GM10847 (cell line): ENCODE measurements around the gene MEPCE.

Source experiments
- POLR2A ChIP-seq: IDR thresholded peaks from 2 replicates; pipeline ENCODE4 v1.6.1; 2011; ENCODE audit not compliant: insufficient read length; ENCODE audit errors: extremely low read depth

MEPCE gene

DNA sequence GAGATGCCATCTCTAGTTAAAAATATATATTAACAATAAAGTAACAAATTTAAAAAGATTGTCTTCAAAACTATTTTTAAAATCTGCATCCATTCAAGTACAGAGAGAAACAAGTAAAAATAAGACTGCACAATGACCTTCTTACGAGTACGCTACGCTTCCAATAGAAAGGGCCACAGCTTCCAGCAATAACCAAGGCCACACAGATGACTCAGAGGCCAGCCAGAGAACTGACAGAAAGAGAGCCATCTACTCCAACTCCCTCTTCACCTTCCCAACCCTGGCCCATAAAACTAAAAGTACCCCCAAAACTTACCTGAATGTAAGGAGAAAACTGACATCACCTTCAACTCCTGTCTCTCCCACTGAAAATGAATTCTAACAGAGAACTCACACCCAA is 29.6 kb upstream of the MEPCE start:
- TF ChIP-seq POLR2A: no peak

- no peak for TF ChIP-seq POLR2A
Measured at GRCh38 chr7:100400656-100401055, 29.0 kb upstream of the MEPCE start.

- TF ChIP-seq POLR2A: no peak
Measured at GRCh38 chr7:100401811-100402210, 27.8 kb upstream of the MEPCE start.

- no peak for TF ChIP-seq POLR2A
Measured at GRCh38 chr7:100402241-100402640, 27.4 kb upstream of the MEPCE start.

DNA sequence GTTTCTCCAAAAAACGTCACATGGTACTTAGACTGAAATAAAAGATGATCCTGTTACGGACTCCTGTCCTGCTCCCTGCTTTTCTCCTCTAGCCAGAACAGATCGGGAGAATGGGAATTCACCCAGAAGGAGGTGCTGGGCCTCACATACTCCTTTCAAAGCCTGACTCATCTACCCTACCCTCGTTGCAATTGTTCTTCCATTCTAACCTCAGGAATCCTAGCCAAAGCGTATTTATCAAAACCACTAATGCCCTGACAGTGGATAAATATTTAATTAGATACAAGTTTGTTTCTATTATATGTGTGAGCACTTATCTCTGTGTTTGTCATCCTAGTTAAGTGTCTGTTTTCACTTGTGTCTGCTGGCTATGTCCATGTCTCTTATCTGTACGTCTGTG is 22.9 kb upstream of the MEPCE start:
- no peak for TF ChIP-seq POLR2A

GRCh38 chr7:100407285-100408180 is 22.1 kb upstream of the MEPCE start:
- no peak for TF ChIP-seq POLR2A

- no peak for TF ChIP-seq POLR2A
Measured at GRCh38 chr7:100411101-100411500, 18.5 kb upstream of the MEPCE start.

- TF ChIP-seq POLR2A: no peak
Measured at GRCh38 chr7:100413346-100413745, 16.3 kb upstream of the MEPCE start.

DNA sequence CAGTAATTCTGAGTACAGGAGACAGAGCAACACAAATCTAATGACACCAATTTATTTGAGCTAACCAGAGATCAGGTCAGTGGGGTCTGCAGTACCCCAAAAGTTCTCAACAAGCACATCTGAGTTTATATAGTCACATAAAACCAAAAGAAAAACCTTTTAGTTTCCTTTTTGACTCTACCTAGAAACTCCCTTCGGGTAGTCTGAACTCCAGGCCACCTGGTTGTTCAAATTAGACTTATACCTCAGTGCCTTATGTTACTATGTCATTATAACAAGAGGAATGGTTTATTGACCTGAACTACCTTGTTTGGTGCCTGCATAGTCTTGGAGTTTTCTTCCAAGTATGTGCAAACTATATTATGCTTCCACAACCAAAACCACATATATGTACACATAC is 15.7 kb upstream of the MEPCE start:
- TF ChIP-seq POLR2A: no peak

- TF ChIP-seq POLR2A: no peak
Measured at GRCh38 chr7:100415448-100415847, 14.2 kb upstream of the MEPCE start.

DNA sequence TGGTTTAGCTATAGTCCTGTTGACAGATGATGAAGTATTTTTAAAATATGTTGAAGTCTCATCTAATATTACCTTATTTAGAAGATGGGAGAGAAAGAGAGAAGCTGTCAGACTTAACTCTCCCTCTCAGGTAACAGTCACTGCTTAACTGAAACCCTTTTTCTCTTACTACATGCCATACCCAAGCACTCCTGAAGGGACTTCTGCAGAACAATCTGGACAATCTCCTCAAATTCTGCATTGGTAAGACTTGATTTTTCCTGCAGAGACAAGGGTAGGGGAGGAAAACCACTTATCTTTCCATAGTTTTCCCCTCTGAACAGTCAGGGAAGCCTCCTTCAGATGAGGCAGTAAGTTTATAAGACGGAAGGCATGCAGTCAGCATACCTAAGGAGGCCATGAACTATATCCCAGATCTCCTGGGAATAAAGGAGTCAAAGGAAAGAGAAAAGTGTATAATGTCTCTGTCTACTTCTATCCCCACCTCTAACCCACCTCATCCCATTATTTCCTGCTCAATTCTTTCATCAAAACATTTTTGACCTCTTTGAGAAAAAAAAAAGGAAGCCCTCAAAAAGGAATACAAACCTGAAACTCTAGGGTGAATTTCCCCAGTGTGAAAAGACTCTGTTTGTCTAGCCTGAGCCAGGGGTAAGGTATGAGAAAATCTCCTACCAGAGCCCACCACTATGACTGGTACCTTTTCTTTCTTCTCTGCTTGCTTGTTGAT is 10.5 kb upstream of the MEPCE start:
- TF ChIP-seq POLR2A: no peak

- TF ChIP-seq POLR2A: no peak
Measured at GRCh38 chr7:100419660-100420226, 9.9 kb upstream of the MEPCE start.

GRCh38 chr7:100423315-100423714 is 6.3 kb upstream of the MEPCE start:
- TF ChIP-seq POLR2A: no peak

DNA sequence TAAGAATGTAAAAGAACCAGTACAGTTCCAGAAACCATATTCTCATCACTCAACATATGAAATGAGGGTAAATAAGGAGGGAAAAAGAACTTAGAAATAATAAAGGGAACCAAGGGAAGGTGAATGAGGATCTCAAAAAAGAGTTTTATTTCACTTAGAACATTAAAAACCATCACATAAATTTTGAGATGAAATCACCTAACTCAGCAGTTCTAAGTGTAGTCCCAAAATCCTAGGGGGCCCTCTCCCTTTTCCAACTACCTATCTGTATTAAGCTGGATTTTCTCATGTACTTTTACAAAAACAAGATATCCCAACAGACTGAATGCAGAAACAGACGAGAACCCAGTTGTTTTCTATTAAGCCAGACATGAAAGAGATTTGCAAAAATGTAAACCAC is 4.3 kb upstream of the MEPCE start:
- no peak for TF ChIP-seq POLR2A

GRCh38 chr7:100426516-100426915 is 3.1 kb upstream of the MEPCE start:
- no peak for TF ChIP-seq POLR2A

DNA sequence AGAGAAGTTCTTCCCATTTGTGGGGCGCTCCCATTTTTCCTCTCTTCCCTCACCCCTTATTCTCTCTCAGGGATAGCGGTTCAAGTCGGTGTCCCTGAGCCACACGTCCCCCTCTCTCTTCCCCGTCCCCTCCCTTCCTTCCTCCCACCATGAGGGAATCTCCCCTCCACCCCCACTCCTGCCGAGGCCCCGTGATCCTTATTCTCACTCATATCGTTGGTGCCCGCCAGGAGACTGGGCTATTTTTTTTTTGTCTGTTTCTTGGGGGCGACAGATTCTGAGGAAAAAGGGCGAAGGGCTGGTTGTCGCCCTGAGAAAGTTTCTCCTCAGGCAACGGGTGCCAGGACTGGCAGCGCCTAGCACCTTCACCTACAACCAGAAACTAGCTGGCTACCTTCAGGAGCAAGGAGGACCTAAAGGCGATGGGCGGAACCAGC is 1.9 kb upstream of the MEPCE start:
- TF ChIP-seq POLR2A: no peak
